Endothelial cell (in vitro differentiated cells): ENCODE results near the gene ERCC6. TPM values are rescaled to one million over a fixed set of nuclear protein-coding genes. Genes with fewer than 3 reads are reported as not detected.

ENCODE experiments used
- DNase-seq: peaks from one replicate; pipeline ENCODE4 v3.0.0; 2021; ENCODE audit warnings: low spot score
- H3K27ac Mint-ChIP-seq: one replicate; pipeline ENCODE4 v1.8.0; 2021; ENCODE audit warnings: mixed read lengths, inconsistent platforms; ENCODE audit not compliant: unreplicated experiment
- H3K27me3 Mint-ChIP-seq: one replicate; pipeline ENCODE4 v1.8.0; 2021; ENCODE audit warnings: mild to moderate bottlenecking, moderate library complexity, mixed read lengths, inconsistent platforms; ENCODE audit not compliant: unreplicated experiment
- H3K36me3 Mint-ChIP-seq: one replicate; pipeline ENCODE4 v1.8.0; 2021; ENCODE audit warnings: mild to moderate bottlenecking, low read depth, mixed read lengths, inconsistent platforms; ENCODE audit not compliant: unreplicated experiment
- H3K4me1 Mint-ChIP-seq: one replicate; pipeline ENCODE4 v1.8.0; 2021; ENCODE audit warnings: mild to moderate bottlenecking, mixed read lengths, inconsistent platforms; ENCODE audit not compliant: unreplicated experiment
- H3K4me3 Mint-ChIP-seq: one replicate; pipeline ENCODE4 v1.8.0; 2021; ENCODE audit warnings: mild to moderate bottlenecking, mixed read lengths, inconsistent platforms; ENCODE audit not compliant: unreplicated experiment
- H3K9me3 Mint-ChIP-seq: one replicate; pipeline ENCODE4 v1.8.0; 2021; ENCODE audit warnings: mixed read lengths, inconsistent platforms; ENCODE audit not compliant: unreplicated experiment
- long read RNA-seq: library from polyadenylated mRNA; unstranded; transcript quantifications from one replicate; pipeline ENCODE4 v2.0.0, GENCODE V29; 2020; ENCODE audit not compliant: unreplicated experiment
- total RNA-seq: library from RNA; stranded (reverse); fragmentation: NEBNext Ultra II Directional; extraction: Animal tissue kit (Norgen Biotek cat#: 25700); gene quantifications from one replicate; pipeline ENCODE4 v1.2.1, GENCODE V29; 2021; ENCODE audit not compliant: unreplicated experiment
- TF ChIP-seq, protein P1 (sequence below): fragments of 200-600 bp; sonication (generic); IDR thresholded peaks from one replicate; pipeline ENCODE4 v1.5.0; 2021; ENCODE audit warnings: antibody characterized with exemption; ENCODE audit not compliant: unreplicated experiment

Gene ERCC6
- 25.8 TPM for total RNA-seq
- long read RNA-seq, partial matches to known transcripts, result 0 of 1 reads
- long read RNA-seq, other reads (novel, unspliced or antisense), result 0 of 1 reads

DNA sequence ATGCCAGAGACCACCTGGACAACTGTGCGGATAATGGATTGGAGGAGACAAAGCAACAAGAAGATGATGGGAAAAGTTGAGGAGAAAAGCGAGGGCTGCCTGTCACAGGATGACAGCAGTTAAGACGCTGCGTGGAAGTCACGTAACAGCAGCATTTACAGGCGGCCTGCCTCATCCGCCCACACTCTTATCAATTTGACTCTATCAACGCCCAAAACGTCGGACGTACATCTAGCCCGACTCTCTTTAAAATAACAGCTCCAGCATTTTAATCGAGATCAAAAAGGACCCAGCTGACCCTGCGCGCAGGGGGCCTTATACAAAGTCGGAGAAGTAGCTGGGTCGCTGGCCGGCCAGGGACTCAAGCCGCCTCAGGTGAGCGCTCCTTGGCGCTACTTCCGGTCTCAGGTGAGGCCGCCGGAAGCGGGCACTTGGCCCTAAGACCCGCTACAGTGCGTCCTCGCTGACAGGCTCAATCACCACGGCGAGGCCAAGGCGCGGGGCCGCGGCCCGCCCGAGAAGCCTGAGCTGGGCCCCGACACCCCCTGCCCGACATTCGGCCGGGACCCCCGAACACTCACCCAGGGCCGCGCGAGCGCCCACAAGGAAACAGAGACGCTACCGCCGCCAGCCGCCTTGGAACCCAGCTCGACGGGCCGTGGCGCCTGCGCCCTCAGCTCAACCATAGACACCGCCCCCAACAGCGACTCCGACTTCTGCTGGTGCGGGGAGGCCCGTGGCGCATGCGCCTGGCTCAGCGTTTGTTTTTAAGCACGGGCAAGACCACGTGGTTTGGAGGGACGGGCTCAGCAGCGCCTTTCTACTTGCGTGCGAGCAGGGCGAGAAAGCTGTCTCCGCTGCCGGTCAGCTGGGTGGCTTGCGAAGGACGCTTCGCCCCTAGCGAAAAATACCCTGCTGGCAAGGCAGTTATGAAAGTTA is at the start of gene ERCC6:
TSS of gene ERCC6 (minus strand) at position 741 of the 939 bp plus-strand sequence.
- DNase-seq, result peak; percentile 97
- H3K36me3 Mint-ChIP-seq, result no peaks in the 10 kb centered on the region
- peaks cover 19% of the 10 kb centered on the region for H3K4me1 Mint-ChIP-seq
- H3K9me3 Mint-ChIP-seq, result peaks cover 5% of the 10 kb centered on the region
- TF ChIP-seq, protein P1, sequence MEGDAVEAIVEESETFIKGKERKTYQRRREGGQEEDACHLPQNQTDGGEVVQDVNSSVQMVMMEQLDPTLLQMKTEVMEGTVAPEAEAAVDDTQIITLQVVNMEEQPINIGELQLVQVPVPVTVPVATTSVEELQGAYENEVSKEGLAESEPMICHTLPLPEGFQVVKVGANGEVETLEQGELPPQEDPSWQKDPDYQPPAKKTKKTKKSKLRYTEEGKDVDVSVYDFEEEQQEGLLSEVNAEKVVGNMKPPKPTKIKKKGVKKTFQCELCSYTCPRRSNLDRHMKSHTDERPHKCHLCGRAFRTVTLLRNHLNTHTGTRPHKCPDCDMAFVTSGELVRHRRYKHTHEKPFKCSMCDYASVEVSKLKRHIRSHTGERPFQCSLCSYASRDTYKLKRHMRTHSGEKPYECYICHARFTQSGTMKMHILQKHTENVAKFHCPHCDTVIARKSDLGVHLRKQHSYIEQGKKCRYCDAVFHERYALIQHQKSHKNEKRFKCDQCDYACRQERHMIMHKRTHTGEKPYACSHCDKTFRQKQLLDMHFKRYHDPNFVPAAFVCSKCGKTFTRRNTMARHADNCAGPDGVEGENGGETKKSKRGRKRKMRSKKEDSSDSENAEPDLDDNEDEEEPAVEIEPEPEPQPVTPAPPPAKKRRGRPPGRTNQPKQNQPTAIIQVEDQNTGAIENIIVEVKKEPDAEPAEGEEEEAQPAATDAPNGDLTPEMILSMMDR, result no peak
- peak within 1 kb of the TSS; percentile 96 for H3K4me3 Mint-ChIP-seq
- peaks cover 10% of the 10 kb centered on the region for H3K27me3 Mint-ChIP-seq
- peak within 1 kb of the TSS; percentile 100 for H3K27ac Mint-ChIP-seq

DNA sequence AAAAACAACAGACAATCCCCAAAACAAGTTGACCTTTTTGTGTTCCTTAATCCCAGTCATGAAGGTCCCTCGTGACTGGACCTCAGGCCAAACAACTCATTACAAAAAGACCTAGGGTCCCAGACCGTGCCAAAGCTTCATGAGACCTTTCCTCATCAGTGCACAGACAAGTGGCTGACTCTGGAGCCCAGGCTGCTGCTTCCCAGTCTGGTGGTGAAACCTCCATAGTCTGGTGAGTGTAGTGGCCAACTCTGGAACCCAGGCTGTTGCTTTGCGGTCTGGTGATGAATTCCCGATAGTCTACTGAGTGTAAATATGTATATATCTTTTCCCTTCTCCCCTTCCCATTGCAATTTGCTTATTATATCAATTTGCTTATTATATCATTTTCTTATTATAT is 49.1 kb upstream of the ERCC6 start:
- no peaks in the 10 kb centered on the region for H3K27me3 Mint-ChIP-seq
- H3K4me3 Mint-ChIP-seq, result no peak overlapping the region
- DNase-seq, result no peak
- H3K4me1 Mint-ChIP-seq, result no peaks in the 10 kb centered on the region
- H3K27ac Mint-ChIP-seq, result no peak overlapping the region
- no peaks in the 10 kb centered on the region for H3K36me3 Mint-ChIP-seq
- TF ChIP-seq, protein P1, result no peak
- H3K9me3 Mint-ChIP-seq, result no peaks in the 10 kb centered on the region

DNA sequence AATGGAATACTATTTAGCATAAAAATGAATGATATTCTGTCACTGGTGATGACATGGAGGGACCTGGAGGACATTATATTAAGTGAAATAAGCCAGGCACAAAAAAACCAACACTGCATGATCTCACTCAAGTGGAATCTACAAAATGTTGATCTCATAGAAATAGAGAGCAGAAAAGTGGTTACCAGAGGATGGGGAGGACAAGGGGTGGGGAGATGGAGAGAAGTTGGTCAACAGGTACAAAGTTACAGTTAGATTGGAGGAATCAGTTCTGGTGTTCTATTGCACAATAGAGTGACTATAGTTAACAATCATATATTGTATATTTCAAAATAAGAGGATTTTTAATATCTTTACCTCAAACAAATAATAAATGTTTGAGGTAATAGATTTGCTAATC is 46.5 kb upstream of the ERCC6 start:
- no peaks in the 10 kb centered on the region for H3K4me1 Mint-ChIP-seq
- no peaks in the 10 kb centered on the region for H3K9me3 Mint-ChIP-seq
- H3K4me3 Mint-ChIP-seq, result no peak overlapping the region
- TF ChIP-seq, protein P1, result no peak
- DNase-seq, result no peak
- no peaks in the 10 kb centered on the region for H3K27me3 Mint-ChIP-seq
- no peak overlapping the region for H3K27ac Mint-ChIP-seq
- H3K36me3 Mint-ChIP-seq, result no peaks in the 10 kb centered on the region

DNA sequence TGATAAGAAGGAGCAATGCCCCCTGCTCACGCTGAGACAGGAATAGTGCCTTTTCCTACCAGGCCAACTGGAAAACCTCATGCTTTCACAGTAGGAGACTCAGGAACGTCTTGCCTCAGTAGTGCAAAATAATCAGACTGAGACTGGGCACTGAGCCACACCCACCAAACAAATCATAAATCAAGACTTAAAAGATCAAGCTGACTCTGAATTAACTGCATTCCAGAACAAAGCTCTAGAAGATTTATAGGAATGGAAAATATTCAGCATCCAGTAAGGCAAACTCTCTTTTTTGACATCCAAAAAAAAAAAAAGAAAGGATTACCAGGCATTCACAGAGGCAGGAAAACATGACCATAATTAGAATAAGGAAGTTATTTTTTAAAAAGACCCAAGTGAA is 40.7 kb upstream of the ERCC6 start:
- Mint-ChIP-seq H3K4me1 (no peaks in the 10 kb centered on the region), H3K9me3 (no peaks in the 10 kb centered on the region), H3K27me3 (peaks cover 2% of the 10 kb centered on the region), H3K27ac (no peak overlapping the region), H3K4me3 (no peak overlapping the region), H3K36me3 (no peaks in the 10 kb centered on the region)
- TF ChIP-seq, protein P1, result no peak
- DNase-seq, result no peak

DNA sequence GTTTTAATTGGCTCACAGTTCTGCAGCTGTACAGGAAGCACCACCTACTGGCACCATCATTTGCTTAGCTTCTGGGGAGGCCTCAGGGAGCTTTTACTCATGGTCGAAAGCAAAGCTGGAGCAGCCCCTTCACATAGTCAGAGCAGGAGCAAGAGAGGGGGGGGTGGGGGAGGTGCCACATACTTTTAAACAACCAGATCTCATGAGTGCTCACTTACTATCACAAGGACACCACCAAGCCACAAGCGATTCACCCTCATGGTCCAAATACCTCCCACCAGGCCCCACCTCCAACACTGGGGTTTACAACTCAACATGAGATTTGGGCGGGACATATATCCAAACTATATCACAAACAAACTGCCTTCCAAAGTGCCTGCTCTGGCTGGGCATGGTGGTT is 39.5 kb upstream of the ERCC6 start:
- no peak for DNase-seq
- H3K9me3 Mint-ChIP-seq, result no peaks in the 10 kb centered on the region
- H3K36me3 Mint-ChIP-seq, result no peaks in the 10 kb centered on the region
- no peak overlapping the region for H3K27ac Mint-ChIP-seq
- peaks cover 2% of the 10 kb centered on the region for H3K27me3 Mint-ChIP-seq
- no peaks in the 10 kb centered on the region for H3K4me1 Mint-ChIP-seq
- H3K4me3 Mint-ChIP-seq, result no peak overlapping the region
- TF ChIP-seq, protein P1, result no peak
